H9 (cell line): ENCODE measurements around the gene MPST. TPM values are rescaled to one million over a fixed set of nuclear protein-coding genes. Genes with fewer than 3 reads are reported as not detected.

Experiments
- DNase-seq: peaks from one replicate; pipeline ENCODE4 v3.0.0-alpha.2; 2017
- H2AFZ ChIP-seq: one replicate; pipeline ENCODE4 v1.6.1; 2013; ENCODE audit warnings: mild to moderate bottlenecking, low read length, control low read depth, moderate library complexity
- H2AK5ac ChIP-seq: 2 replicates; pipeline ENCODE4 v1.6.1; 2013; ENCODE audit warnings: low read length, control low read depth, mixed read lengths; ENCODE audit not compliant: insufficient read length
- H2BK120ac ChIP-seq: one replicate; pipeline ENCODE4 v1.6.1; 2013; ENCODE audit warnings: low read depth, mild to moderate bottlenecking, low read length, control low read depth, inconsistent platforms; ENCODE audit not compliant: poor library complexity, severe bottlenecking
- H2BK12ac ChIP-seq: 2 replicates; pipeline ENCODE4 v1.6.1; 2013; ENCODE audit warnings: low read length, control low read depth, mixed read lengths, low read depth; ENCODE audit not compliant: insufficient read length
- H2BK15ac ChIP-seq: 2 replicates; pipeline ENCODE4 v1.6.1; 2013; ENCODE audit warnings: low read depth, low read length, control low read depth
- H2BK20ac ChIP-seq: one replicate; pipeline ENCODE4 v1.6.1; 2013; ENCODE audit warnings: low read depth, mild to moderate bottlenecking, low read length, control low read depth, inconsistent platforms; ENCODE audit not compliant: poor library complexity, severe bottlenecking
- H2BK5ac ChIP-seq: 2 replicates; pipeline ENCODE4 v1.6.1; 2013; ENCODE audit warnings: low read length, control low read depth, mixed read lengths; ENCODE audit not compliant: insufficient read length
- H3K14ac ChIP-seq: 2 replicates; pipeline ENCODE4 v1.6.1; 2013; ENCODE audit warnings: low read length, control low read depth; ENCODE audit not compliant: insufficient read depth
- H3K18ac ChIP-seq: 2 replicates; pipeline ENCODE4 v1.6.1; 2013; ENCODE audit warnings: low read depth, mild to moderate bottlenecking, mixed read lengths, low read length, control low read depth; ENCODE audit not compliant: insufficient read length
- H3K23ac ChIP-seq: 2 replicates; pipeline ENCODE4 v1.6.1; 2013; ENCODE audit warnings: low read length, control low read depth, mixed read lengths, low read depth; ENCODE audit not compliant: insufficient read length
- H3K23me2 ChIP-seq: 2 replicates; pipeline ENCODE4 v1.6.1; 2013; ENCODE audit warnings: low read depth, mild to moderate bottlenecking, mixed read lengths, low read length, control low read depth; ENCODE audit not compliant: insufficient read length, poor library complexity, severe bottlenecking
- H3K27ac ChIP-seq: 2 replicates; pipeline ENCODE4 v1.5.1; 2013; ENCODE audit warnings: low read length, control low read depth, mixed read lengths, low read depth; ENCODE audit not compliant: insufficient read length
- H3K27me3 ChIP-seq: 2 replicates; pipeline ENCODE4 v1.6.1; 2013; ENCODE audit warnings: low read length, control low read depth, inconsistent platforms; ENCODE audit not compliant: insufficient read depth
- H3K4ac ChIP-seq: 2 replicates; pipeline ENCODE4 v1.6.1; 2013; ENCODE audit warnings: low read depth, mild to moderate bottlenecking, control low read depth, inconsistent platforms, low read length, moderate library complexity
- H3K4me1 ChIP-seq: 2 replicates; pipeline ENCODE4 v1.6.1; 2013; ENCODE audit warnings: low read length, control low read depth, inconsistent platforms; ENCODE audit not compliant: insufficient read depth
- H3K4me2 ChIP-seq: 2 replicates; pipeline ENCODE4 v1.6.1; 2013; ENCODE audit warnings: low read length, control low read depth, mixed read lengths; ENCODE audit not compliant: insufficient read length, insufficient read depth
- H3K56ac ChIP-seq: 2 replicates; pipeline ENCODE4 v1.6.1; 2013; ENCODE audit warnings: low read depth, mild to moderate bottlenecking, mixed read lengths, low read length, control low read depth; ENCODE audit not compliant: insufficient read length
- H3K79me1 ChIP-seq: 2 replicates; pipeline ENCODE4 v1.6.1; 2013; ENCODE audit warnings: low read depth, mild to moderate bottlenecking, moderate library complexity, low read length, control low read depth, inconsistent platforms; ENCODE audit not compliant: insufficient read depth, poor library complexity, severe bottlenecking
- H3K79me2 ChIP-seq: 2 replicates; pipeline ENCODE4 v1.6.1; 2013; ENCODE audit warnings: low read length, control low read depth, inconsistent platforms; ENCODE audit not compliant: insufficient read depth
- H3K9ac ChIP-seq: 2 replicates; pipeline ENCODE4 v1.6.1; 2013; ENCODE audit warnings: low read length, control low read depth, mixed read lengths; ENCODE audit not compliant: insufficient read length; ENCODE audit errors: extremely low read depth
- H3K9me3 ChIP-seq: one replicate; pipeline ENCODE4 v1.6.1; 2013; ENCODE audit warnings: low read depth, low read length, inconsistent platforms; ENCODE audit not compliant: control insufficient read depth
- H3T11ph ChIP-seq: one replicate; pipeline ENCODE4 v1.6.1; 2013; ENCODE audit warnings: mild to moderate bottlenecking, low read length, control low read depth, inconsistent platforms
- H4K20me1 ChIP-seq: one replicate; pipeline ENCODE4 v1.6.1; 2013; ENCODE audit not compliant: control insufficient read depth, insufficient read length, insufficient read depth
- H4K5ac ChIP-seq: 2 replicates; pipeline ENCODE4 v1.6.1; 2013; ENCODE audit warnings: low read depth, mild to moderate bottlenecking, mixed read lengths, low read length, control low read depth; ENCODE audit not compliant: insufficient read length
- H4K8ac ChIP-seq: replicated peaks from 2 replicates; pipeline ENCODE4 v1.6.1; 2013; ENCODE audit warnings: low read length, control low read depth, mixed read lengths, low read depth; ENCODE audit not compliant: insufficient read length
- H4K91ac ChIP-seq: 2 replicates; pipeline ENCODE4 v1.6.1; 2013; ENCODE audit warnings: low read depth, mild to moderate bottlenecking, moderate library complexity, mixed read lengths, low read length, control low read depth; ENCODE audit not compliant: insufficient read length
- H3K27ac Mint-ChIP-seq, 3 experiments: 2 replicates in 2 of 3; 3 replicates in 1 of 3; pipeline ENCODE4 v1.8.0; 2020 to 2021; ENCODE audit warnings: mixed read lengths in 3 of 3, mild to moderate bottlenecking in 1 of 3, moderate library complexity in 1 of 3
- H3K27me3 Mint-ChIP-seq: 2 replicates; pipeline ENCODE4 v1.8.0; 2021; ENCODE audit warnings: low read depth, mild to moderate bottlenecking, moderate library complexity, mixed read lengths
- H3K36me3 Mint-ChIP-seq, 3 experiments: 2 replicates in 2 of 3; 3 replicates in 1 of 3; pipeline ENCODE4 v1.8.0; 2020 to 2021; ENCODE audit warnings: low read depth in 3 of 3, mixed read lengths in 3 of 3; ENCODE audit not compliant: insufficient read depth in 1 of 3
- H3K4me1 Mint-ChIP-seq, 2 experiments: 2 replicates each; pipeline ENCODE4 v1.8.0; 2020; ENCODE audit warnings: mixed read lengths in 2 of 2
- H3K4me3 Mint-ChIP-seq, 2 experiments: 2 replicates in 1 of 2; 3 replicates in 1 of 2; pipeline ENCODE4 v1.8.0; 2020 to 2021; ENCODE audit warnings: mild to moderate bottlenecking in 2 of 2, mixed read lengths in 2 of 2, moderate library complexity in 1 of 2
- H3K9me3 Mint-ChIP-seq, 2 experiments: 2 replicates in 1 of 2; 3 replicates in 1 of 2; pipeline ENCODE4 v1.8.0; 2020; ENCODE audit warnings: mild to moderate bottlenecking in 2 of 2, mixed read lengths in 2 of 2, moderate library complexity in 1 of 2
- CTCF ChIP-seq: fragments of 200-600 bp; sonication (generic); conservative IDR thresholded peaks from 3 replicates; pipeline ENCODE4 v1.8.0; 2021; ENCODE audit warnings: antibody characterized with exemption, mild to moderate bottlenecking
- WGBS: extraction: QIAGEN DNeasy Blood & Tissue Kit; methylation state at CpG from one replicate; pipeline ENCODE4 v1.1.7; 2013; ENCODE audit warnings: missing lambda C conversion rate, low lambda C conversion rate, mixed read lengths; ENCODE audit not compliant: insufficient read length; ENCODE audit errors: extremely low coverage; 5-methylcytosine and 5-hydroxymethylcytosine counted together
- total RNA-seq: library from RNA; stranded (reverse); gene quantifications from 2 replicates; pipeline ENCODE4 v1.2.1, GENCODE V29; 2021

MPST gene
- total RNA-seq, 1 experiment from 2014 or later: 70.5 TPM

DNA sequence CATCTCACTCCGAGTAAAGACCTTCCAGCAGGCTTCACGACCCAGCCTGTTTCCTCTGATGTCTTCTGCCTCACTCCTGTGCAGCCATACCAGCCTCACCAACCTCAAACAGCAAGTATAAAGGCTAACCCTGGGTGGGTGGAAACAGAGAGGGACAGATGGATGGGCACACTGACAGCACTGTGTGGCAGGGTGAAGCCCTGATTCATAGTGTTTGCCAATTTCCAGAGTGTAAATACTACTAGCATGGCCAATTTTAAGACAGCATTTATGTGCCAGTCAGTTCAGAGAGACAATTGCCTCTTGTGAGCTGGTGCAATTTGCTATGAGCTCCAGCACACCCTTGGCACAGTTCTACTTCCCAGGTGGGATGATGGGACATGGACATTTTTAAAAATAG is 21.8 kb upstream of the MPST start:
- Mint-ChIP-seq H3K9me3 (no peaks in the 10 kb centered on the region; a peak in 1 of 5 replicates), H3K27ac (no peak overlapping the region), H3K4me3 (no peak overlapping the region), H3K36me3 (no peaks in the 10 kb centered on the region), H3K27me3 (peaks cover 33% of the 10 kb centered on the region), H3K4me1 (peaks cover 14 to 25% of the 10 kb centered on the region in 2 experiments)
- Histone ChIP-seq H2AK5ac (no peak overlapping the region), H3K27me3 (no peaks in the 10 kb centered on the region), H3K4ac (no peak overlapping the region), H3K79me1 (no peaks in the 10 kb centered on the region), H2BK12ac (no peak overlapping the region), H4K91ac (no peak overlapping the region), H3K18ac (no peak overlapping the region), H3T11ph (no peak overlapping the region), H4K5ac (no peak overlapping the region), H3K9me3 (no peaks in the 10 kb centered on the region), H4K8ac (no peak overlapping the region), H3K23me2 (no peaks in the 10 kb centered on the region), H4K20me1 (no peaks in the 10 kb centered on the region), H3K23ac (no peak overlapping the region), H3K4me2 (no peak overlapping the region), H2BK15ac (no peak overlapping the region), H3K4me1 (no peaks in the 10 kb centered on the region; the same call in none of the 2 replicates), H3K14ac (no peak overlapping the region), H3K27ac (no peak overlapping the region), H3K9ac (no peak overlapping the region), H2BK20ac (no peak overlapping the region), H2BK5ac (no peak overlapping the region), H2AFZ (no peak overlapping the region), H2BK120ac (no peak overlapping the region), H3K79me2 (no peaks in the 10 kb centered on the region), H3K56ac (no peak overlapping the region)
- no CpG with 5 or more reads among the region's 2 CpGs for WGBS
- no peak for DNase-seq
- no peak for TF ChIP-seq CTCF
